Testis (tissue), 2 donors: ENCODE measurements around the gene BTBD10.

ENCODE experiments used
- POLR2A ChIP-seq: fragments of 450-650 bp; IDR thresholded peaks from one replicate; pipeline ENCODE4 v1.6.1; 2017; ENCODE audit warnings: antibody characterized with exemption, mild to moderate bottlenecking, moderate library complexity
- TF ChIP-seq, protein P1 (sequence below), 3 experiments: fragments of 450-650 bp in 2 of 3; fragments of 200-600 bp in 1 of 3; sonication (generic) in 1 of 3; IDR thresholded peaks; one replicate each; pipeline ENCODE4 v1.5.1; 2016 to 2019; ENCODE audit warnings: antibody characterized with exemption in 3 of 3, mild to moderate bottlenecking in 2 of 3, moderate library complexity in 1 of 3

DNA sequence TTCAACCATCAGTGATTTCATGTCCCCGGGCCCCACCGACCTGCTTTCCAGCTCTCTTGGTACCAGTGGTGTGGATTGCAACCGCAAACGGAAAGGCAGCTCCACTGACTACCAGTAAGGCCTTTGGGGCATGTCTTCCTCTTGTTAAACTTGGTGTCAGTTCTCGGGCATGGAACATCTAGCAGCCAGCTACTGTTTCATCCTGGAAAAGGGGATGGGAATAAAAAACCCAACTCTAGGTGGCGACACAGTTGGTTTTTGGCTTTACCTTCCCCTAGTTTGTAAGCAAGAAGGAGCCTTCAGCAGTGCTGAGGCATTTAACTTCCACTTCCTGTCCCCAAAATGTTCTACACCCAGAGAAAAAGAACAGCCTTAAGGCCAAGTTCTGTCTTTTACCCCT, 108.7 kb downstream of the BTBD10 start:
- TF ChIP-seq, protein P1, sequence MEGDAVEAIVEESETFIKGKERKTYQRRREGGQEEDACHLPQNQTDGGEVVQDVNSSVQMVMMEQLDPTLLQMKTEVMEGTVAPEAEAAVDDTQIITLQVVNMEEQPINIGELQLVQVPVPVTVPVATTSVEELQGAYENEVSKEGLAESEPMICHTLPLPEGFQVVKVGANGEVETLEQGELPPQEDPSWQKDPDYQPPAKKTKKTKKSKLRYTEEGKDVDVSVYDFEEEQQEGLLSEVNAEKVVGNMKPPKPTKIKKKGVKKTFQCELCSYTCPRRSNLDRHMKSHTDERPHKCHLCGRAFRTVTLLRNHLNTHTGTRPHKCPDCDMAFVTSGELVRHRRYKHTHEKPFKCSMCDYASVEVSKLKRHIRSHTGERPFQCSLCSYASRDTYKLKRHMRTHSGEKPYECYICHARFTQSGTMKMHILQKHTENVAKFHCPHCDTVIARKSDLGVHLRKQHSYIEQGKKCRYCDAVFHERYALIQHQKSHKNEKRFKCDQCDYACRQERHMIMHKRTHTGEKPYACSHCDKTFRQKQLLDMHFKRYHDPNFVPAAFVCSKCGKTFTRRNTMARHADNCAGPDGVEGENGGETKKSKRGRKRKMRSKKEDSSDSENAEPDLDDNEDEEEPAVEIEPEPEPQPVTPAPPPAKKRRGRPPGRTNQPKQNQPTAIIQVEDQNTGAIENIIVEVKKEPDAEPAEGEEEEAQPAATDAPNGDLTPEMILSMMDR (IDR thresholded peaks at IDR 0.05): no peak
- no peak for TF ChIP-seq POLR2A
